ENCODE results near the gene SIGLEC1. TPM values are rescaled to one million over a fixed set of nuclear protein-coding genes. Genes with fewer than 3 reads are reported as not detected.

The SIGLEC1 gene
- total RNA-seq, 2 donors from 2014 or later = 0.08 TPM; not detected in 1

- Mint-ChIP-seq H3K36me3 (no peaks in the 10 kb centered on the region), H3K4me1 (ENCODE audit: low read depth in 2 of 2) (no peaks in the 10 kb centered on the region), H3K27me3 (peaks cover 0 to 6% of the 10 kb centered on the region in 2 donors), H3K9me3 (no peaks in the 10 kb centered on the region), H3K27ac (no peak overlapping the region), H3K4me3 (no peak overlapping the region)
- DNase-seq (ENCODE audit: low spot score) (no peak), ATAC-seq (peak; percentile 2 to 20)
These were observed 26.9 kb upstream of the SIGLEC1 start for GRCh38 chr20:3739054-3739925.

DNA sequence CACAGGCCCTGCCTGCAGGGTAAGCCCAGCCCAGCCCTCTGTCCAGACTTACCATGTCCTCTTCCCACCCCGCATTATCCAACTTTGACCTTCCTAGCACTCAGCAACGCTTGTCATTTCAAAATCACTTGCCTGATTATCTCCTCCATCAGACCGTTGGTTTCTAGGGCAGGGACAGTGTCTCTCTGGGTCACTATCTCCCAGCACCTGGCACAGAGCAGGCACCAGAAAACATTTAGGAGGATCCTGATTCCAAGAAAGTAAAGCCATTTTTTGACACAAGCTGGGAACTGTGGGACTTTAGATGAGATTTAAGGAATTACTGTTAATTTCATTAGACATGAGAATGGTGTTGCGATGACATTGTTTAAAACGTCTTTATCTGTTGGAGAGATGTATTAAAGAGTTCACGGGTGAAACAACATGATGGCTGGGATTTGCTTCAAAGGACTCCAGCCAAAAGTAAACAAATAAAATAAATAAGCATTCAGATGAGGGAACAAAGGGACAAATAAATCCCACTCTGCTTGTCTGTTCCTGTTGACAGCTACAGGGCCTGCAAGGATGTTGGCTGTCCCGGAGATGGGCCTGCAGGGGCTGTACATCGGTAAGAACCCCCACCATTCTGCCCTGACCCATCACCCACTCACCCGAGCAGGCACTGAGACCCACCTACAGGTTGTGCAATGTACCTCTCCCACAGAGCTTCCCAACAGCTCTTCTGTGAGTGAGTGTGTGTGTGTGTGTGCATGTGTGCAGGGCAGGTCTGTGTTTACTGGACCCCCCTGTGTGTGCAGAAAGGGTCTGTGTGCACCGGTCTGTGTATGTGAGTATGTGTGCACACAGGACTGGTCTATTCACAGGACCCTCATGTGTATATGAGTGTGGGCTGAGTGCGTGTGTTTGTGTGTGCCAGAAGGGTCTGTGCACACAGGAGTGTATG, 26.0 kb upstream of the SIGLEC1 start:
- peaks cover 2 to 10% of the 10 kb centered on the region in 2 donors for H3K27me3 Mint-ChIP-seq
- no peaks in the 10 kb centered on the region for H3K4me1 Mint-ChIP-seq (ENCODE audit: low read depth in 2 of 2)
- no peaks in the 10 kb centered on the region for H3K36me3 Mint-ChIP-seq
- DNase-seq (ENCODE audit: low spot score) (no peak), ATAC-seq (peak in 1 of 2 donors; percentile 38)
- no peak overlapping the region for H3K4me3 Mint-ChIP-seq
- no peaks in the 10 kb centered on the region for H3K9me3 Mint-ChIP-seq
- no peak overlapping the region for H3K27ac Mint-ChIP-seq

GRCh38 chr20:3735768-3736167, 23.4 kb upstream of the SIGLEC1 start:
- Mint-ChIP-seq H3K4me1 (ENCODE audit: low read depth in 2 of 2) (no peaks in the 10 kb centered on the region), H3K4me3 (no peak overlapping the region), H3K9me3 (no peaks in the 10 kb centered on the region), H3K27me3 (peaks cover 15 to 20% of the 10 kb centered on the region in 2 donors), H3K27ac (no peak overlapping the region), H3K36me3 (no peaks in the 10 kb centered on the region)
- no peak for DNase-seq (ENCODE audit: low spot score)
- no peak for ATAC-seq

DNA sequence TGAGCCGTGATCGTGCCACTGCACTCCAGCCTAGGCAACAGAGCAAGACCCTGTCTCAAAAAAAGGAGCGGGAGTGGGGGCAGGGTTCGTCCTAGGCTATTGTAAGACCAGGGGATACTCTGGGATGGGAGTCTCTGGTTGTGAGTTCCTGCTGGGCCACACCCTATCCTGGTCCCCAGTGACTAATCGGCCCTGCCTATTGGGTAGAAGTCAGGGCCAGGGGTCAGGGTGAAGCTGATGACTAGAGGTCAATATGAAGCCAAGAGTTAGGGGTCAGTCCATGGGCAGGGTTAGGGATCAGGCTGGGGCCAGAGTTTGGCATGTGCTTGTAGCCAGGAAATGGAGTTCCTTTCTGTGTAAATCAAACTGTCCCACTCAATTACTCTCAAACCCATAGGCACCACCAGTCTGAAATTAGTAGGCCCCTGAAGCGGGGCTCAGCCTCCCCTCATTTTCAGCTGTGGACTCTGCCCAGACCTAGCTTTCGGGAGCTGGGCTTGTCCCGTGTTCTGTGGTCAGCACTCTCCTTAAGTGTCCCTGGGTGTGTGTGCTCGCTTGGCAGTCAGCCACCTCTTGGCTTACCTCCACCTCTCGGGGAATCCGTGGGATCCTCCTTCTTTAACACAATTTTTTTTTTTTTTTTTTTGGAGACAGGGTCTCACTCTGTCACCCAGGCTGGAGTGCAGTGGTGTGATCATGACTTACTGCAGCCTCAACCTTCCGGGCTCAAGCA, 21.9 kb upstream of the SIGLEC1 start:
- ATAC-seq = no peak
- Mint-ChIP-seq H3K27ac (no peak overlapping the region), H3K9me3 (no peaks in the 10 kb centered on the region), H3K4me1 (ENCODE audit: low read depth in 2 of 2) (no peaks in the 10 kb centered on the region), H3K36me3 (no peaks in the 10 kb centered on the region), H3K27me3 (peaks cover 18 to 26% of the 10 kb centered on the region in 2 donors), H3K4me3 (no peak overlapping the region)
- no peak for DNase-seq (ENCODE audit: low spot score)

DNA sequence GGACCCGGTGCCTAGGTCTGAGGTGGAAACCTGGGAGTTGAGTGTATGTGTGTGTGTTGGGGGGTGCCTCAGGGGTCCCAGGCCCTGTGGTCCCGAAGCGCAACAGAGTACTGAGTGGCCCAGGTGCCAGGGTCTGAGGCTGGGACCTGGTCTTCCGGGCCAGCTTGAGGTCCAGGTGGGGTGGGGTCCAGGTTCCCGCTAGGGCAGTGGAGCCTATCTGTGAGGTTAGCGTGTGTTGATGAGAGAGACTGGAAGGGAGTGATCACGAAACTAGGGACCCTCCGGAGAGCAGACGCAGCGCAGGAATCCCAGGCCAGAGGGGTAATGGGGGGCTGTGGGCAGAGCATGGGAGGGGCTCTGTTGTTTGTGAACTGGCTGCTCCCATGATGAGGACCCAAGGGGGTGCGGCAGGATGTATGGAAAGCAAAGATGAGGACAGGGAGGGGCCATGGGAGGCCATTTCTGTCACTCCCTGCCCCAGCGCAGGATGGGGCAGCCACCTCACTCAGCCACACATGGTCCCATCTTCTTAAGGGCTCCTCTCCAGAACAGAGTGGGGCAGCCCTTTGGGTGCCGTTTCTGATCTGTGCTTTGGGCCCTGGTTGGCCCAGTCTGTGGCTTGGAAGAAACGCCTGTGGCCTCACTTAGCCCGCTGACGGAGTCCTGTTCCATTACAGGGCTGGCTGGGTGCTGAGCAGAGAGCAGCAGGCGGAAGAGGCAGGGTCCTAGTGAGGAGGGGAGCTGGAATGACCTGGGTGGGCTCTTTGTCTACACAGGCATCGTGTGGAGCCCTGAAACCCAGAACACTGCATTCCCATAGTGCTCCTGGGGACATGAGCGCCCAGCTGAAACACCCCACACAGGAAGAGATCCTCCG, 21.0 kb upstream of the SIGLEC1 start:
- Mint-ChIP-seq H3K36me3 (no peaks in the 10 kb centered on the region), H3K9me3 (no peaks in the 10 kb centered on the region), H3K4me3 (no peak overlapping the region), H3K4me1 (ENCODE audit: low read depth in 2 of 2) (no peaks in the 10 kb centered on the region), H3K27ac (no peak overlapping the region), H3K27me3 (peaks cover 19 to 28% of the 10 kb centered on the region in 2 donors)
- DNase-seq (ENCODE audit: low spot score) (no peak), ATAC-seq (no peak)

DNA sequence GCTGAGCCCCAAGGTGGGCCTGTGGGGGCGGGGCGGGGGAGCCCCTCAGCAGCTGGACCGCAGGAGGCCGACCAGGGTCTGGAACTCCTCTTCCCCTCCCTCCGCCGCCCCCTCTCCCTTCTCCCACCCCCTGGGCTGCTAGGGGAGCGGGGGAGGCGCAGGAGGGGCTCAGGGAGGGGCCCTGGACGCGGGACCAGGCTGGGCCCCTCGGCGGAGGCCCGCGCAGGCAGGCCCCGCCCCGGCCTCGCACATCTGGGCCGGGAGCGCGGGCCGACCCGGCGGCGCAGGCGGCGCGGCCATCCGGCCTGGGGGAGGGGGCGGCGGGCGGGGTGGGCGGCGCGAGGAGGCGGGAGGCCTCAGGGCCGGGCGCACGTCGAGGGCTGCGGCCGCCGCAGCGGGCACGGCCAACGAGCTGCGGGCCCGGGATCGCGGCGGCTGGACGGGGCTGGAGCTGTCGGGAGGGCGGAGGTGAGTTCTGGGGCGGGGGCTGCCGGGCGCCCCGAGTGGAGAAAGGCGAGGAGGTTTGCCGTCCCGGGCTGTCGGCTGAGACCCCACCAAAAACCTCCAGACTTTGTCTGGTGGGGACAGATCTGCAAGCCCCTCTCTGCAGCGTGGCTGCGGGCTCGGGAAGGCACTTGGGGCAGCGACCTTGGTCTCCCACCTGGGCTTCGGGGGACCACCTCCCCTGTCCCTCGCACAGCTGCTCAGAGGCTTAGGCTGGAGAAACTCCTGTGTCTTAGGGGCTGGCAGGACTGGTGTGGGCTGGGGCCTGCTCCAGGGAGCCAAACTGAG, 20.1 kb upstream of the SIGLEC1 start, which contains the start of gene HSPA12B:
Gene HSPA12B, plus strand, starts transcription at position 359 of the 792 bp plus-strand sequence. CDS start 5,990 bp downstream, outside the sequence.
- Mint-ChIP-seq H3K9me3 (no peaks in the 10 kb centered on the region), H3K4me1 (ENCODE audit: low read depth in 2 of 2) (no peaks in the 10 kb centered on the region), H3K36me3 (no peaks in the 10 kb centered on the region), H3K27ac (no peak within 1 kb of the TSS), H3K4me3 (no peak within 1 kb of the TSS), H3K27me3 (peaks cover 25 to 35% of the 10 kb centered on the region in 2 donors)
- ATAC-seq (peak in 1 of 2 donors; percentile 32), DNase-seq (ENCODE audit: low spot score) (no peak)

GRCh38 chr20:3731944-3732326, 19.5 kb upstream of the SIGLEC1 start:
- Mint-ChIP-seq H3K4me1 (ENCODE audit: low read depth in 2 of 2) (no peaks in the 10 kb centered on the region), H3K27me3 (peaks cover 31 to 40% of the 10 kb centered on the region in 2 donors), H3K4me3 (no peak overlapping the region), H3K27ac (no peak overlapping the region), H3K36me3 (no peaks in the 10 kb centered on the region), H3K9me3 (no peaks in the 10 kb centered on the region)
- ATAC-seq = no peak
- no peak for DNase-seq (ENCODE audit: low spot score)

DNA sequence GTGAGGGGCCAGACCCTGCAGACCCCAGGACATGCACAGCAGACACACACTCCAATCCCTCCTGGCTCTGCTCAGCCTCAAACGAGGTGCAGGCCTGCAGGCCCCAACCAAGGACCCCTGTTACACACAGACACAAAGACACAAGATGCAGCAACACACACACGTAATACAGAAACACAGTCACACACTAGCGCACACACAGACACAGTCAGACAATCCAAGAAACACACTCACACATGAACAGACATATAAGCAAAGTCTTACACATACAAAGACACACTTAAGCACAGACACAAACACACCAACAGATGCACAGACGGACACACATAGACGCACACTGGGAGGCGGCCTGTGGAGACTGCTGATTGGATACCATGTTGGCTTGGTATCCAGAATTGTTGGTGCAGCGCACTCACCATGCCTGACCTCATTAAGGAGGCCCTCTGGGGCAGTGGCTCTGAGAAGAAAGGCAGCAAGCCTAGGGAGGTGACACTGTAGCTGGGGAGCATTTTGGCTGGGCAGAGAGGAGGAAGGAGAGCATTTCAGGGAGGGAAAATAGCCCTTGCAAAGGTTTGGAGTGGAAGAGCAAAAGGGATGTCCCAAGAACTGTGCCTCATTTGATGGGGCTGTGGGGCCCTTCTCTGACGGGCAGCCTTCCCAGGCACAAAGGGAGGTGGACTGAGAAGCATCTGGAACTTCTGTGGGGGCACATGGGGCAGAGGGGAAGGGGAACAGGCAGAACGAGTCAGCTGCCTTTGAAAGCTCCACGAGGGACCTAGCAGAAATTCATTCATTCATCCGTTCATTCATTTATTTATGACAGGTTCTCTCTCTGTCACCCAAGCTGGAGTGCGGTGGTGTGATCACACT, 18.6 kb upstream of the SIGLEC1 start:
- Mint-ChIP-seq H3K4me1 (ENCODE audit: low read depth in 2 of 2) (no peaks in the 10 kb centered on the region), H3K9me3 (no peaks in the 10 kb centered on the region), H3K4me3 (no peak overlapping the region), H3K36me3 (no peaks in the 10 kb centered on the region), H3K27ac (no peak overlapping the region), H3K27me3 (peaks cover 34 to 38% of the 10 kb centered on the region in 2 donors)
- DNase-seq (ENCODE audit: low spot score) = no peak
- ATAC-seq = no peak

- peaks cover 34 to 38% of the 10 kb centered on the region in 2 donors for H3K27me3 Mint-ChIP-seq
- no peaks in the 10 kb centered on the region for H3K4me1 Mint-ChIP-seq (ENCODE audit: low read depth in 2 of 2)
- ATAC-seq = no peak
- H3K36me3 Mint-ChIP-seq = no peaks in the 10 kb centered on the region
- no peaks in the 10 kb centered on the region for H3K9me3 Mint-ChIP-seq
- peak overlapping the region in 1 of 2 donors; percentile 47 for H3K27ac Mint-ChIP-seq
- H3K4me3 Mint-ChIP-seq = no peak overlapping the region
- DNase-seq (ENCODE audit: low spot score) = no peak
These were observed 17.6 kb upstream of the SIGLEC1 start for GRCh38 chr20:3729811-3730540.

DNA sequence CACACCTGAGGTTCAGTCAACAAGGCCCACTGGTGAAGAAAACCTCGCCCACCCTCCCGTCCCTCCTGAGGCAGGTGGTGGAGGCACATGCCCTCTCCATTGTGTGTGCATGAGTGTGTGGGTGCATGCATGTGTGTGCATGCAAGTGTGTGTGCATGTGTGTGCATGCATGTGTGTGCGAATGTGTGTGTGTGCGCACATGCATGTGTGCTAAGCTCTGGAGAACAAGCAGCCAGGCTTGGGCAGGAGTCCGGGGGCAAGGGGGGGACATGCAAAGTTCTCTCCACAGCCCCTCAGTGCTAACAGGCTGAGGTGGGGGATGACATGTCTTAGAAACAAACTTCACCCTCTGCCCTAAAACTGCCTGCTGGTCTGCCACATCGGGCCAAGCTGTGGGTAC, 17.0 kb upstream of the SIGLEC1 start:
- no peak for DNase-seq (ENCODE audit: low spot score)
- H3K27me3 Mint-ChIP-seq = peaks cover 34 to 37% of the 10 kb centered on the region in 2 donors
- H3K4me1 Mint-ChIP-seq (ENCODE audit: low read depth in 2 of 2) = no peaks in the 10 kb centered on the region
- no peaks in the 10 kb centered on the region for H3K9me3 Mint-ChIP-seq
- H3K36me3 Mint-ChIP-seq = no peaks in the 10 kb centered on the region
- H3K4me3 Mint-ChIP-seq = no peak overlapping the region
- H3K27ac Mint-ChIP-seq = no peak overlapping the region
- ATAC-seq = no peak

GRCh38 chr20:3728876-3729275, 16.5 kb upstream of the SIGLEC1 start:
- Mint-ChIP-seq H3K9me3 (no peaks in the 10 kb centered on the region), H3K4me1 (ENCODE audit: low read depth in 2 of 2) (no peaks in the 10 kb centered on the region), H3K27me3 (peaks cover 34 to 37% of the 10 kb centered on the region in 2 donors), H3K4me3 (no peak overlapping the region), H3K27ac (no peak overlapping the region), H3K36me3 (no peaks in the 10 kb centered on the region)
- DNase-seq (ENCODE audit: low spot score) (no peak), ATAC-seq (no peak)
